GM19395 (cell line): ENCODE measurements around the gene CHMP1A.
"Not testable (repeated sequence)": the region's sequence is repeated elsewhere in the genome, so short reads cannot be mapped to it uniquely, and the experiment has no call there.

ENCODE experiments used
- ATAC-seq: cut with Tn5 transposase; IDR thresholded peaks from one replicate; pipeline ENCODE4 v1.9.1; 2021; ENCODE audit warnings: mild to moderate bottlenecking, moderate library complexity; ENCODE audit not compliant: unreplicated experiment

The CHMP1A gene

DNA sequence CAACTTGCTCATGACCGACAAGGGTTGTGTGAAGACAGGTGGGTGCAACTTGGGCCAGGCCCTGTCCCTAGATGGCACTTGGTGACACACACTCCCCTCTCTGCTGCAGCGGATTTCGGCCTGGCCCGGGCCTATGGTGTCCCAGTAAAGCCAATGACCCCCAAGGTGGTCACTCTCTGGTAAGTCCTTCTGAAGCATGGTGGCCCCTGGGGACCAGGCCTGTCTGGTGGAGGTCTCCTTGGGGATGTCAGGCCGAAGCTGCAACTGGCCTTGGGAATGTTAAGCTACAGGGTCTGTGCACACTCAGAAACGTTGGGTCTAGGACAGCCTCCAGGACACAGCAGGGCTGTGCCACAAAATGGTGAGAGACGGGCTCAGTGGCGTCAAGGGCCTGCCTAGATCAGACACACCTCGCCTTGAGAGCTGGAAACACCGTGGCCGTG, 35.8 kb upstream of the CHMP1A start:
- ATAC-seq: no peak

DNA sequence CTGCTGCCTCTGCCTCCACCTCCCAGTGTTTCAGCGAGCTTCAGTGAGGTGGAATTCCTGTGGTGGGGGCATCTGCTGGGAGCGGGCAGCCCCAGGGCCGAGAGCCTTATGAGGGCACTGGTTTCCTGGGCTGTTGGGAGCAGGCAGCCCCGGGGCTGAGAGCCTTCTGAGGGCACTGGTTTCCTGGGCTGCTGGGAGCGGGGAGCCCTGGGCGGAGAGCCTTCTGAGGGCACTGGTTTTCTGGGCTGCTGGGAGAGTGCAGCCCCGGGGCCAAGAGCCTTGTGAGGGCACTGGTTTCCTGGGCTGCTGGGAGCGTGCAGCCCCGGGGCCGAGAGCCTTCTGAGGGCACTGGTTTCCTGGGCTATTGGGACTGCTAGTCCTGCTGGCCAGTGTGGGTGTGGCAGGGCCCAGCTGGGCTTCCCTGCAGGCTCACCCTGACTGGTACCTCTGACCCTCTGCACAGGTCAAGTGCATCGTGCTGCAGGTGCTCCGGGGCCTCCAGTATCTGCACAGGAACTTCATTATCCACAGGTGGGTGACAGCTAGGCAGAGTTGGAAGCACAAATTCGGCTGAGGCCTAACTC, 34.6 kb upstream of the CHMP1A start:
- ATAC-seq: no peak

DNA sequence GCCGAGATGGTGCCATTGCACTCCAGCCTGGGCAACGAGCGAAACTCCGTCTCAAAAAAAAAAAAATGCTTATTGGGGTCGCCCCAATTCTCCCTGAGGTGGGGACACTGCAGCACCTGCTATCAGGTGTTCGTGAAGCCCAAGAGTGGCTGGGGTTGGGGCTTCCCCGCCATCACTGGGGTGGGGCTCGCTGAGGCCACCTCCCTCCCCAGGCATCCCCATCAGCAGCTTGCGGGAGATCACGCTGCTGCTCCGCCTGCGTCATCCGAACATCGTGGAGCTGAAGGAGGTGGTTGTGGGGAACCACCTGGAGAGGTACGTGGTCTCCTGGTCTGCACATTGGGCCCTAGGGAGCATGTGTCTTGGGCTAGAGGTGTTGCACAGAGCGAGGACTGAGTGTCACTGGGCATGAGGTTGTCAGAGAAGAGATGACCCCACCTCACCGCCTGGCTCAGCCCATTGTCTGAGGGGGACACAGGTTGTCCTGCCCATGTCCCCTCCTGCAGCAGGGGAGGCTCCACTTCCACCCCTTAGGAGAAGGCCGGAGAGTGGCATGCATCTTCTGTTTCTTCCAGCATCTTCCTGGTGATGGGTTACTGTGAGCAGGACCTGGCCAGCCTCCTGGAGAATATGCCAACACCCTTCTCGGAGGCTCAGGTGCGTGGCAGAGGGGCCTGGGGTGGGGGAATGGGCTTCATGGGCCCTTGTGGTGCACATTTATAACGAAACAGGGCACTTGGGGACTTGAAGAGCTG, 33.9 kb upstream of the CHMP1A start:
- no peak for ATAC-seq

DNA sequence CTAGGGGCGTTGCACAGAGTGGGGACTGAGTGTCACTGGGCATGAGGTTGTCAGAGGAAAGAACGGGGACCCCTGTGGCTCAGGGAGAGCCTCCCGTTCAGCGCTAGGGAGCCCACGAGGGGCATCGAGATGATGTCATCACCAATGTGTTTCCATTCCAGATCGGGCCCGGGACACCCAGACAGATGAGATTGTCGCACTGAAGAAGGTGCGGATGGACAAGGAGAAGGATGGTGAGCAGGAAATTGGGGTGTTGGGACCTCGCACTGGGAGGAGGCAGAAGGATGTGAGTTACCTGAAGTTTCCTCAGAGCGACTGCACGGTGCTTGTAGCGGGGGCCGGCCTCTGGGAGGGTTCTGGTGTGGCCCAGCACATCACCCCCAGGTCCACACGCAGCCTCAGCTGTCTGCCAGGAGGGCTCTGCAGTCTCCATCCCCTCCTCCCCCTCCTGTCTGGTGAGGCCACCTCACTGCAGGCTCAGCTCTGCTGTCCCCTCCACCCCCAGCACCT, 32.9 kb upstream of the CHMP1A start:
- no peak for ATAC-seq

DNA sequence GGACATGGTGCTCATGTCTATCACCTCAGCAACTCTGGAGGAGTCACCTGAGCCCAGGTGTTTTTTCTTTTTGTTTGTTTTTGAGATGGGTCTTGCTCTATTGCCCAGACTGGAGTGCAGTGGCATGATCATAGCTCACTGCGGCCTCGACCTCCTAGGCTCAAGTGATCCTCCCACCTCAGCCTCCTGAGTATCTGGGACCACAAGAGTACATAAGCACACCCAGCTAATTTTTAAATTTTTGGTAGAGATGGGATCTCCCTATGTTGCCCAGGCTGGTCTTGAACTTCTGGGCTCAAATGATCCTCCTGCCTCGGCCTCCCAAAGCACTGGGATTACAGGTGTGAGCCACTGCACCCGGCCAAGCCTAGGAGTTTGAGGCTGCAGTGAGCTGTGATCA, 32.1 kb upstream of the CHMP1A start:
- ATAC-seq: not testable (repeated sequence)

DNA sequence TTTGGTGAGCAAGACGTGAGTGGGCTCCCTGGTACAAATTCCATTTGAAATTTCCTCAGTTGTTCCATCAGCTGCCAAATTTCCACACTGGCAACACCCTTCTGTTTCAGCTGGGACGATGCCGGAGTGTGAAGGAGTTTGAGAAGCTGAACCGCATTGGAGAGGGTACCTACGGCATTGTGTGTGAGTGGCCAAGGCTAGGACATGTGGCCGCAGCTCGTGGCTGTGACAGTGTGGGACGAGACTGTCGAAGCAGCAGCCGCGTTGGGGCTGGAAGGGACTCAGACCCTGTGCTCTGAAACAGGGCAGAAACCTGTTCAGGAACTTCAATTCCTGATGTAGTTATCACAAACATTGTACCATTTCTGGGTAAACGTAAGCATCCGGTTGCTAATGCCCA, 31.6 kb upstream of the CHMP1A start:
- ATAC-seq: no peak

DNA sequence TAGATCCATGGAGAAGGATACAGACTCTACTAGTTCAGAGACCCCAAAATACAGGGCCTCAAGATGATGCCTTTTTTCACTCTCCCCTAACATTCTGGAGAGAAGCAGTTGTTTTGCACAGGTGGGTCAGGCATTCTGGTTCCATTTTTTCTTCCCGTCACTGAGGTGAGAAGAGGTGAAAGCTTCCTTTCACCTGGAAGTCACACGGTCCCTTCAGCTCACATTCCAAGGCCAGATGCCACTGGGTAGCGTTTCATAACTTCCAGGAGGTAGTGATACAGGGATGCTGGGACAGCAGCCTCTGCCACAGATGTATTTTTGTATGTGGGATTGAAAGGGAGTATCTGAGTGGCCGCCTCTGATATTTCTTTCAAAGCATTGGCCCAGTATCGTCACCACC, 30.9 kb upstream of the CHMP1A start:
- ATAC-seq: no peak

DNA sequence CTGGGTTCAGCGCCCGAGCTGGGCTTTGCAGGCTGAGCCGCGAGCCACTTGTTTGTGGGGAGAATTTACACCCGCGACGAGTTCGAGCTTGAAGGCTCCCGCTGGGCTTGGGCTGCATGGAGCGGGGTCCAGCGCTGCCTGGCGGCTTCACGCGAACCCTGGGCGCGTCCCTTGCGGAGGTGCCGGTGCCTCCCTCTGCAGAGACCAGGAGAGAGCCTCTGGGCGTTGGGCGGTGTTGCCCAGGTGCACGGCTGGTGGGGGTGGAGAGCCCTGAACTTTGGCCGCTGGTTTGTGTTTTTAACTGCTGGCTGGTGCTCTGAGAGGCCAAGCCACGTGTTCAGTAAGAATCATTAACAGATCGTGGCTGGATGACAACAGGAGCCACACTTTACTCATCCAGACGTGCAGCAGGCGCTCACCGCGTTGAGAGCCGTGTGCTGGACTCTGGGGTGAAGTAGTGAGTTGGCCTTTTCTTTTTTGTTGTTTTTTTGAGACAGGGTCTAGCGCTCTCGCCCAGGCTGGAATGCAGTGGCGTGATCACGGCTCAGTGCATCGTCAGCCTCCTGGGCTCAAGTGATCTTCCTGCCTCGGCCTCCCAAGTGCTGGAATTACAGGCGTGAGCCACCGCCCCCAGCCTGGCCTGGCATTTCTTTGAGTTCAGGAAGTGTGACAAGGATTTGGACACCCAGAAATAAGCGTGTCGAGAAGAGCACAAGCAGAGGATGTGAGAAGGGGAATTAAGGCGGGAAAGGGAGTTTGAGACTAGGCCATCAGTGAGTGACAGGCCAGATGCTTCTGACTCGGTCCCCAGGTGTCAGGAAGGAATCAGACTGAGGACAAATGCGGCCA, 29.8 kb upstream of the CHMP1A start:
- ATAC-seq: peak; percentile 37

DNA sequence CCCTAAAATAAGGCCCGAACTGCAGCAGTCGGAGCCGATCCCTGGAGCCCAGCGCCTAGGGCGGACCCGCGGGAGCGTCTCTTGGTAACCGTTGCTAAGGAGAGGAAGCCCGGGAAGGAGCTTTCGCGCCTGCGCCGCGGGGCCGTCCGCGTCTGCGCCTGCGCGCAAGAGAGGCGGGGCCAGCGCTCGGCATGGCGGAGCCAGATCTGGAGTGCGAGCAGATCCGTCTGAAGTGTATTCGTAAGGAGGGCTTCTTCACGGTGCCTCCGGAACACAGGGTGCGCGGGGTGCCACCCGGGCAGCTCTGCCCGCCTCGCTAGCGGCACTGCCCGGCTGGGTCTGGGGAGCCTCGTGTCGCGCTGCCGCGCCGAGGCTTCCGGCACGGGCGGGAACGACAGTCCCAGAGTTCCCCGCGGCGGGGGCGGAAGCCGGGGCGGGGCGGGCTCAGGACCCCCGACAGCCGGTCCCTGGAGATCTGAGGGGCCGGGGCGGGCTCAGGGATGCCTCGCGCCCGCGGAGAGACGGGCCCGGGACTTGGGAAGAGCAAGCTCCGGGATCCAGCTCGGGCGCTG, 29.1 kb upstream of the CHMP1A start, which contains the start of gene CDK10:
Gene CDK10 (plus strand): TSS at position 170 of the 572 bp plus-strand sequence. CDS start 22 bp downstream, at position 192.
- peak; percentile 77 for ATAC-seq

DNA sequence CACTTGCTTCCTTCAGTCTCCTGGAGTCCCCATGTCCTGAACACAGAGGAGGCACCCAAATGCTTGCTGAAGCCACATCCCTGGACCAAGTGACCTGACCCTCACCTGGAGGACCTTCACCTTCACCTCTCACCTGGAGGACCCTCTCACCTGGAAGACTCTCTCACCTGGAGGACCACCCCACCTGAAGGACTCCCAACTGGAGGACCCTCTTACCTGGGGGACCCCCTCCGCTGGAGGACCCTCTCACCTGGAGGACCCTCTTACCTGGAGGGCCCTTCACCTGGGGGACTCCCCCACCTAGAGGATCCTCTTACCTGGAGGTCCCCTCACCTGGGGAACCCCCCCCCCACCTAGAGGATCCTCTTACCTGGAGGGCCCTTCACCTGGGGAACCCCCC, 28.4 kb upstream of the CHMP1A start:
- ATAC-seq: no peak

DNA sequence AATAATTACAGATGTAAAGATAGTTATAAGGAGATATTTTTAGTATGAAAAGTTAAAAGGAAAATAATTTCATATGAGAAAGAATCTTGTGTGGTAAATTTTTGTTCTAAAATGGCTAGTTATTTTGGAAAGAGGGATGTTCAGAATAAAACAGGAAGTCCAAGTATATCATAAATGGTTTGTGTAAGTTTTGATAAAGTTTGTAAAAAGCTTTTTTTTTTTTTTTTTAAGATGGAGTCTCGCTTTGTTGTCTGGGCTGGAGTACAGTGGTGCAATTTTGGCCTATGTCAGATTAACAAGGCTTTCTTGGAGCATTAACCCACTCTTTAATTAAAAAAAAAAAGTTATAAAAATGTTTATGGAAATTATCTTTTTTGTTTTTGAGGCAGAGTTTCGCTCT, 20.8 kb upstream of the CHMP1A start:
- ATAC-seq: no peak

DNA sequence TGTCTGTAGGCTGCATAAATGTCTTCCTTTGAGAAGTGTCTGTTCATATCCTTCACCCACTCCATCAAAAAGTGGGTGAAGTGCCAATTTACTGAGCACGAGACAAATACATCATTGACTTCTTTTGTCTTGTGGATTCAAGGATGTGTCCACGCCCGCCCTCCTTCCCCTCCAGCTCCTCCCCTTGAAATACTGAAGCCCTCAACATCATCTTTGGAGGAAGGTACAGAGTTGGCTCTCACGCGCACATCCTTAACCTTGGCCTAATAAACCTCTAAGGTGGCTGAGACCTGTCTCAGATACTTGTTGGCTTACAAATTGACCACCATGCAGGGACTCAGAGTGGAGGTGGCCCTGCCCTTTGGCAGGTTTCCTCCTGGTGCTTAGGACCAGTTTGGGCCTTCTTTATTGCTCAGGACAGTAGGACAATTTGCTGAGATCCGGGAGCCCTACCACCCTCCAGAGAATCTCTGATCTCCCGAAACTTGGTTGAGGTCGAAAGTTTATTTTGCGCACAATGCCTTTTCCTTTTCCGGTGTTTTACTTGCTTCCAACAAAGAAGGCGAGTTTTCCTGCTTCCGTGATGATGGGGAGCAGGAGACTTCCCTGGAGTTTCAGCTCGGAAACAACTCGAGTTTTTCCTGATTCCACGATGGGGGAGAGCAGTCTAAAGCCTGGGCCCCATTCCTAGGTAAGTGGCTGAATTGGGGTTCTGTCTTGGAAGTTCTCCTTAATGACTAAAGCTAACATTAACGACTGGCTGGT, 14.9 kb upstream of the CHMP1A start:
- no peak for ATAC-seq

DNA sequence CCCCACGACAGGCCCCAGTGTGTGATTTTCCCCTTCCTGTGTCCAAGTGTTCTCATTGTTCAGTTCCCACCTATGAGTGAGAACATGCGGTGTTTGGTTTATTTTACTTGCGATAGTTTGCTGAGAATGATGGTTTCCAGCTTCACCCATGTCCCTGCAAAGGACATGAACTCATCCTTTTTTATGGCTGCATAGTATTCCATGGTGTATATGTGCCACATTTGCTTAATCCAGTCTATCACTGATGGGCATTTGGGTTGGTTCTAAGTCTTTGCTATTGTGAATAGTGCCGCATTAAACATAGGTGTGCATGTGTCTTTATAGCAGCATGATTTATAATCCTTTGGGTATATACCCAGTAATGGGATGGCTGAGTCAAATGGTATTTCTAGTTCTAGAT, 14.1 kb upstream of the CHMP1A start:
- ATAC-seq: not testable (repeated sequence)

DNA sequence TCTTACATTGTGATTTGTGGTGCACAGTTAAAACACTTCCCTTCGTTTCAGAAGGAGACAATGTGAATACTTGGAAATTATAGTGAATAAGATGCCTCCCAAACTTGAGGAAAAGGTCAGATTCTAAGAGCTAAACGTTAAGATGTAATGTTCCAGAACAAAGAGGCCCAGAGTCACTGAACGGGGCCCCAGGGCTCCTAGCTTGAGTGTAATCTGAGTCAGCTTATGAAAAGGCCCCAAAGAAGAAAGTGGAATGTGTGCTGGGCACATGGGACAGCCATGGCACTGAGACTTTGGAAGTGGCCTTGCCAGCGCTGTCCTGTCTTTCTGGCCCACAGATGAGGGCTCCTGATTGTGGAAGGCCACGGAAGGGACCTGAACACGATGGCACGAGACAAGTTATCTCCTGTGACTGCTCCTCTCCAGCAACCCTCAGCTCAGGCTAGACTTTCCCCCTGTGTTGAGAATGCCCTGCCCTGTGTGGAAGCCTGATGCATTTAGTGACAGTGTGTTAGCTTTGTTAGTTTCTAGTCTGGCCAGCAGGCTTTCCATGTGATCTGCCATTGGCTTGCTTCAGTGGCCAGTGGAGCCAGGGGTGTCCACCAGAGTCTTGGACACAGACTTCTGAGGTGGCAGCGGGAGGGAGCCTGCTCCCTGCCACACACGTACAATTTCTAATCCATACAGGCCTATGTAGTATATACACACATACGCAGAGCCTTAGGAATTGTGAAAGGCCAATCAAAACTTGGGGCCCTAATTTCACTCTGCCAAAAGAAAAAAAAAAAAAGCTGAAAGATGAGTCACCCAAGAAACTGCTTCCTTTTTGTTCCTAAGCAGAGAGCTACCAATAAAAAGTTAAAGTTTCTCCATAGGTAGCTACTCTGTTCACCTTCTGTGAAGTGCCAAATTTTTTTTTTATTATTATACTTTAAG, 13.3 kb upstream of the CHMP1A start:
- ATAC-seq: no peak

DNA sequence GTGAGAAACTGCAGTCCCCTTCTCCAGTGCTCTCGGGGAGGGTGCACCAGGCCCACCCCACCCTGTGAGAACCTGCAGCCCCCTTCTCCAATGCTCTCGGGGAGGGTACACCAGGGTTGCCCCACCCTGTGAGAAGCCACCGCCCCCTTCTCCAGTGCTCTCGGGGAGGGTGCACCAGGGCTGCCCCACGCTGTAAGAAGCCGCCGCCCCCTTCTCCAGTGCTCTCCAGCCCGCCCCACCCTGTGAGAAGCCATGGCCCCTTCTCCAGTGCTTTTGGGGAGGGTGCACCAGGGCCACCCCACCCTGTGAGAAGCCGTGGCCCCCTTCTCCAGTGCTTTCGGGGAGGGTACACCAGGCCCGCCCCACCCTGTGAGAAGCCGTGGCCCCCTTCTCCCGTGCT, 12.2 kb upstream of the CHMP1A start:
- no peak for ATAC-seq

DNA sequence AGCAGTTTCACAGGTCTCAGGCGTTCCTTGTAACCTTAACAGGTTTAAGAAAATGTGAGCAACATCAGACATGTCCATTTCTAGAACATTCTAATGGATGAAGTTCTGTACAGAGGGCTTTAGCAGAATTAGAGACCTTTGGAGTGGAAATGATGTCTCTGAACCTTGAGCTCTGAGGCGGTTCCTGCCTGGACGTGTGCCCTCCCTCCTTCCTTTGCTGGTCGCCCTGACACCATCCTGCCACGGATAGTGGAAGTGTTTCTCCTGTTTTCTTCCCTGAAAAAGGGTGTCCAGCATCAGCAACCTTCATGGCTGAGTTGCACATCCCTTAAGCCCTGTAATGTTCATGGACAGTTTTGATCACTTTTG, 11.3 kb upstream of the CHMP1A start:
- no peak for ATAC-seq

DNA sequence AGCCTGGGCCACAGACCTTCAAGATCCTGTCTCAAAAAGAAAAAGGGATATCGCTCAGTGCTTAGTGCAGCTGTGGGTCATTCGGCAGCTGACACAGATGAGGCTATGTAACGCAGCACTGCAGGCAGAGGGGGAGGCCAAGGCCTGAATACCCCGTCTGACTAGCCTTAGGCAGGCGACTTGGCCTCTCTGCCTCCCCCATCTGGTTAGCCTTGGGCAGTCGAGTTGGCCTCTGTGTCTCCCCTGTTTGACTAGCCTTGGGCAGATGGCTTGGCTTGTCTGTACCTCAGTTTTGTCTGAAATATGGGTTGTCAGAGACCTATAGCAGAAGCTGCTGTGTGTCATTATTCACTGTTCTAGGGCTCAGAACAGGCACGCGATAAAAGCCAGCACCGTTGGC, 10.1 kb upstream of the CHMP1A start:
- no peak for ATAC-seq

DNA sequence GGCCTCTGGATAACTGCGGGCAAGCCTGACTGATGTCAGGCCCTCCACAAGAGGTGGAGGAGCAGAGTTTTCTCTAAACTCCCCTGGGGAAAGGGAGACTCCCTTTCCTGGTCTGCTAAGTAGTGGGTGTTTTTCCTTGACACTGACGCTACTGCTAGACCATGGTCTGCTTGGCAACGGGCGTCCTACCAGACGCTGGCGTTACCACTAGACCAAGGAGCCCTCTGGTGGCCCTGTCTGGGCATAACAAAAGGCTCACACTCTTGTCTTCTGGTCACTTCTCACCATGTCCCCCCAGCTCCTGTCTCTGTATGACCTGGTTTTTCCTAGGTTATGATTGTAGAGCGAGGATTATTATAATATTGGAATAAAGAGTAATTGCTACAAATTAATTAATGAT, 9.5 kb upstream of the CHMP1A start:
- not testable (repeated sequence) for ATAC-seq

DNA sequence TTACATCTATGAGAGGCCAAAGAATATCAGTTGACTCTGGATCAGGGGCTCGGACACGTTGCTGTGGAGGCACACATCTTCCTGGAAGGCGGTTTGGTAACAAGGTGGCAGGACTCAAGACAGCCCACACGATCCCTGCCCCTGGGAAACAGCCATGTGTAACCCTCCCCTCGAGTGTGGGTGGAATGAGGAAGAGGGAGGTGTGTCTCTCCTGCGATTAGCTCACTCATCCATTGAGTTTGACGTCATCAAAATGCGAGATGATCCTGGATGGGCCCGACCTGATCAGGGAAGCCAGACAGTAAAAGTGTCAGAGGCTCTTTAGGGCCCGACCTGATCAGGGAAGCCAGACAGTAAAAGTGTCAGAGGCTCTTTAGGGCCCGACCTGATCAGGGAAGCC, 6.7 kb upstream of the CHMP1A start:
- not testable (repeated sequence) for ATAC-seq
